Activated CD8-positive, alpha-beta memory T cell treated with anti-CD3 and anti-CD28 coated beads, Interleukin-2, amount 50 U/mL, for 24 hours (primary cell): ENCODE results near the gene MGMT.

Source experiments
- DNase-seq: peaks from one replicate; pipeline ENCODE4 v3.0.0-alpha.2; 2020; ENCODE audit errors: extremely low read depth

Gene MGMT

DNA sequence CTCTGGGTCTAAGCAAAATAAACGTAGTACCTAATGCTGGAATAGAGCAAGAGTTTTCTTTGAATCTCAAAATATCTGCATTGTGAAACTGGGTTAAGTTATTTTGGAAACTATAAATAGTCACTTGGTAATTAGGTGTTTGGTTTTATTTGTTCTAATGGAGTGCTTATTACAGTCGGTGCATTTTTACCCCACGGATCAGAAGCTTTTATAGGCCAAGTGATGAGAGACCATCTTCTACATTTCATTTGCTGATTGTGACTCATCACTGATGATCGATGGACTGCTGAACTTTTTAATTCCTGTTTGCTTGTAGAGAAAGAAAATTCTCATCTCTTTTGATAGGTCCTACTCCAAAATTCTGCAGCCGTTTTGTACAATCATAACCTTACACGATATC, 28.2 kb downstream of the MGMT start:
- no peak for DNase-seq

DNA sequence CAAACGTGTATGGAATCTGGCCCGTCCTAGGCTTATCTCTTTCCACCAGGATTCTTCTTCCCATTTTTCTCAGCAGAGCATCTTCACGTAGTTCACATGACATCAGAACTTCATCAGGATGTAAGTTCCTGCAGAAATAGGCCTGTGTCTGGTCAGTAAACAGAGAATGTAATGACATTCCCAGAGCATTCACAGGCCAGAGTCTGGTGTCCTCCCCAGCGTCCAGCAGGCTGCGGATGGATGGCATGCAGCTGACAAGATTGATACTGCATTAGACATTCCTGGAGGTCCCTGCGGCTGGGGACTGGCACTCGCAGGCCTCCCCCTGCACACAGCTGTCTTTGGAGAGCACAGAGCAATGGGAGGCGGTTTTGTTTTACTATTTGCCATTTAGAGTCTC, 28.7 kb downstream of the MGMT start:
- no peak for DNase-seq

DNA sequence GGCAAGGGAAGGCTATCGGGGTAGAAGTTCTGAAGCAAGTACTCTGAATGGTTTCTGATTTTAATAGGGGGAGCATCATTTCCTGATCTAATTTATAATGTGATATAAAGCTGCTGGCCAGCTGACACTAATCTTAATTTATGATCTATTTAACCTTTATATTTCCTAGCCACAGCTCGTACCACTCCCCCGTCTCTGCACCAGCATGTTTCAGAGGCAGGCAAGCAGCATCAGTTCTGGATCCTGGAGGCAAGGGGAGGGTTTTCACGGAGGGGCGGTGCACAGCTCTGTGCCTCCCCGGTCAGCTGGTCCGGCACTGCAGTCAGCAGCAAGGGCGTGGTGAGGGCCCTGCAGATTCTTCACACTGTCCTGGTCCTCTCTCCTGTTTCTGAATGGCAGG, 30.0 kb downstream of the MGMT start:
- DNase-seq: no peak

DNA sequence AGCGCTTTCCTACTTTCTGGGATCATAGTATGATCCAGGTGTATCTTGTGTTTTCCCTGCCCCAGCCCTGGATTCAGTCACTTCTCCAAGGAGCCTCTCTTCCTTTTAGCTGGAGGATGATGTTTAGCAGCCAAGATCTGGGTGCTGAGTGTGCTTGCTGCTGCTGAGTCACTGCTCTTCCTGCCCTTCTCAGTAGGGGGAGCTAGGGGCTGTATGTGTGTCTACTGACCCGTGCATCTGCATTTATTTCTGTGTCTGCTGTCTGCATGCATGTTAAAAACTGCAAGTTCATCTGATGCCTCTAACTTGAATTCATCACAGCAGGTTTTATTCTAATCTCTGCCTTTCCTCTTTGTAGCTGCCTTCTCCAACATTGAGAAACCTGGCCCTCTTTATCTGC, 31.6 kb downstream of the MGMT start:
- no peak for DNase-seq

DNA sequence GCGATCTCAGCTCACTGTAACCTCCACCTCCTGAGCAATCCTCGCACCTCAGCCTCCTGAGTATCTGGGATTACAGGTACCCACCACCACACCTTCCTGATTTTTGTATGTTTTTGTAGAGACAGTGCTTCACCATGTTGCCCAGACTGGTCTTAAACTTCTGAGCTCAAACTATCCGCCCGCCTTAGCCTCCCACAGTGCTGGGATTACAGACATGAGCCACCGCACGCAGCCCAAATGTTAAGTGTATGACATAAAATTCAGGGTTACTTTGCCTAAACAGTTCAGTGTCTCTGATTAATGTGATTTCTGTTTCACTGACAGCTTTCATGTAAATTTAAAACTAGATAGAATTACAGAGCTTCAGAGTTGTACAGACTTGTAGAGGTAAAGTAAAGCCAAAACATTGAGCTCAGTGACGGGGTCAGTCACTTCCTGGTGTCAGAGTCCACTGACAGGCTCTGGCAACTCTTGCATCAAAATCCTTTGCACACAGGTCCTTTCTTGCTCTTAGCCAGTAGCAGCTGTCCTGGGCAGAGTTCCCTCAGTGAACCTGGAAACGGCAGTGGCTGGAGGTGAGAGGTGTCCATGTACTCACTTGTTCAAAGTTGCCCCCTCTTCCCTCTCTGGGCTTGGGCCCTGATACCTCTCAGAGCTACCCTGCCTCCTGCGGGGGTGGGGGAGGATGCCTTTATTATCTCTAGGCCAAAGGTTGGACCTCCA, 33.7 kb downstream of the MGMT start:
- no peak for DNase-seq

DNA sequence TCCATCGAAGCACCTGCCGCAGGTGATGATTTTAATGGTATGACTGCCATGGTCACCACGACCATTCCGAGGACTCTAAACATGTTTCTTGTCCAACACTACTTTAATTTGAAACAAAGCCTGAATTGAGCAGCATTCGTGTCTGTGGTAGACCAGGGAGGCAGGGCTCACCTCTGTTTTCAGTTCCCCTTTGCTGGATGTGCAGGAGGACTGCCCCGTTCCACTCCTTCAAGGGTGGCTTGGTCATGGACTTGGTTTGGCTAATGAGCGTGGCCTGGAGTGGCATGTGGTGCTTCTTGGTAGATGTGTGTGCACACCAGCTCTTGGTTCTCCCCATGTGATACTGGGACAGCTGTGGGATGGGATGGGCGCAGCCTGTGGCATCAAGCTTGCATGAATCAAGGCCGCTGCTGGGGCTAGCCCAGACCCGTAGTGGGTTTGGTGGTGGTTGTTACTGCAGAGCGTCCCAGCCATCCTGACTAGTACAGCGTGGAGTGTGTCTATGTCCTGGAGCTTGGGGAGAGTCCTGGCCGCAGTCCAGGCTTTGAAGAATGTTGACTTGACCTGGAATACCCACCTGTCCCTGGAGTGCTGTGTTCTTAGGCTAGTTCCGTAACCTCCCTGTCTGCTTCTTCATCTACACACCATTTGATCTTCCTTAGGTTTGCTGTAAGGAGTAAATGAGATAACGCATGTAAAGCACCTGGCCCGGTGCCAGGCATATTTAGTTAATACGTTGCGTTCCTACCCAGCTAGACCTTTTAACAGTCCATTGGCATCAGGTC, 34.8 kb downstream of the MGMT start:
- no peak for DNase-seq

DNA sequence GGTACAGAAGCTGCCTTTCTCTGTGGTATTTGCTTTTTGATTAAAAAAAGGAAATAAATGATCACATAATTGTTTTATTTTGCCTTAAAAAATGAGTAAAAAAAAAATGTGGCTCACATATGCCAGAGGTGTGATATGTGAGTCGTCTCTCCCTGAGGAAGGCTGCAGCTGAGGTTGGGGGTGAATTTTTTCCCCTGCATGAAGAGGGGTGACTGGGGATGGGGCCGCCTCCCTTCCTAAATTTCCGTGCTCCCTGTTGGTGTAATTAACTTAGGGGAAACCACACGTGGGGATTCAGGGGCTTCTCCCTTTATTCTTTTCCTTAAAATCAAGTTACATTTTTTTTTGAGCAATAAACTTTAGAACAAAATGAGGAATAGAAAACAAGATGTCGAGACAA, 35.4 kb downstream of the MGMT start:
- no peak for DNase-seq

DNA sequence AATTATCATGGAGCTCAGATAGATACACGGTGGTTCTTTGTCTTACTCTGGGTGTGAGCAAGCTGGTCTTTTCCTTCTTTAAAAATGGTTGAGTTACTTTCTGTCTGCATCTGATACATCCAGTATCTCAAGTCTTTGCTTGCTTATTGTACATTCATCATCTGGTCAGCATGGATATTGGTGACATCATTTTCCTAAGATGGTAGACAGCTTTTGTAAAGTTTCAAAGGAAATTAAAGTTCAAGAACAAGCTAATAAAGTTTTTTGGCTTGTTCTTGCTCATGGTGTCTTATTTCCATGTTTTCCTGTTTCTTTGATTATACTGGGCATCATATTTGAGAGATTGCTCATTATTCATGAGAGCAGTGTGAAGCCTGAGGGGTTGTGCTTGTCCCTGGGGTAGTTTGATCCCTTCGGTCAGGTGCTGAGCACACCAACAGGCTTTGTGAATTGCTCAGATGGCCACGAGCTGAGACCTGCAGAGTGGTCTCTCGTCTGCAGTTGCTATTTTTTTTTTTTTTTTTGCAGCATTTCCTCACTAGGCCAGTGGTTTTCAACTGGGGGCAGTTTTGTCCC, 38.5 kb downstream of the MGMT start:
- DNase-seq: no peak

DNA sequence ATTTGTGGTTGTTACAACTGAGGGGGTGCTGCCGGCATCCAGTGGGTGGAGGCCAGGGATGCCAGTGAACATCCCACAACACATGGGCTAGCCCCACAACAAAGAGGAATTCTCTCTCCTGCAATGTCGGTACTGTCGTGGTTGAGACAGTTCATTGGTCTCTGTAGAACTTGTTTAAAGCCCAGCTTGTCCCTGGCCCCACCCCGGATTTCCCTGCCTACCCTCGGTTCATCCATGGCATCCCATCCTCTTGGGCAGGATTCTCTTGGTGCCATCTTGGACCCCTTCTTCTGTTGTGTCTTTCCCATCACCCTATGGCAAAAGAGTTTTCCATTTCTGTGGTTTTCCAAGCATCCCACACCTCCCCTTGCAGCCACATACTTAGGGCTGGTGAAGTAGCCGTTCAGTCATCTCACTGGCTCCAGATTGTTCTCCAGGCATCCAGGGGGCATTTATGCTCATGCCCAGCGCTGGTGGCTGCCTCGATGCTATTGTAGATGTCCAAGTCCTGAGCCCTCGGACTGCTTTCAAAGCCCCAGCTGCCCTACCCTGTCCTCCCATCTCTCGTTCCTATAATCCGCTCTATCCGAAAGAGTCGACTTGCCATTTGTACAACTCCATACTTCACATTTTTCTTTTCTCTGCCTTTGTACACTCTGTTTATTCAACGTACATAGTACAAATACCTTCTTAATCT, 39.2 kb downstream of the MGMT start:
- DNase-seq: no peak

DNA sequence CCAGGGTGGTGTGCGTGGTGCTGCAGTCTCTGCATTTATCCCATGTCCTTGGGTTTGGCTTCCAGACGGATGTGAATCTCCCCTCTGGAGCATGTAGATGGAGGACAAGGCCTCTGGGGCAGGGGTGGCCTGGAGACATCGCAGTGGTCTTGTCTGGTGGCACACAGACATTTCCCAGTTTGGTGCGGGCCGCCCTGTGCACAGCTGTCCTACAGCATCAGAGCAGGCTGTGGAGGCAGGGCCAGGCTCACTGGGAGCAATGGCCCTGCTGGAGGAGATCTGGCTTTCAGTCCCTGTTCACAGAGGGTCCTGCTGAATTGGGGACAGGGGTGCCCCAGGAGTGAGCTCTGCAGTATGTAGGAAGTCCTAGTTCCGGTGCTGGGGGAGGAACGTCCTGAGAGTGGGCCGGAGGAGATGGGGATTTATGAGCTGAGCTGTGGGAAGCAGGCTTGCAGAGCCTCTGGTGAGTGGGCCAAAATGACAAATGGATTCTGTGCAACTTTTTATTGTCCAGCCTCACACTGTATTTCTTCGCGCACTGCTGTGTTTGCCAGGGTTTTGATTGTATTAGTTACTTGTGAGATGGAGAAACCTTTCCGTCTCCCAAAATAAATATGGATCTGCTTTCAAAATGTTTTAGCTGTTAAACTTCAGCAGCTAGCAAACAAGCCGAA, 40.3 kb downstream of the MGMT start:
- no peak for DNase-seq

DNA sequence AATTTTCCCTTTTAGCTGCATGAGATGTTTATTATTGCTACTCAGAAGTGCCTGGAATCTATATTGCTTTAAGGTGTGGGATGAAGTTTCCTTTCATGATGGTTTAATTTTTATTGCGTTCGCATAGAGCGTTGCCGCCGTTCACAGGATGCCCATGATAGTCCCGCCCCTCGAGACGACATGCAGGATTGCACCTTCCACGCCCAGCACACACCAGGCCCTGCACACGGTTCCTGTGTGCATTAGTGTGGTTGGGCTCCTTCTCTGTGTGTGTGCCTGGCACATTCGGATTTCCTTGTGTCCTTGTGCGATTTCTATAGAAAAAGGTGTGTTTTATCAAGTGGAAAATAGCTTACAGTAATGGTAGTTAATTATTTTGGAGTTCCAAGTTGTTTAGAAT, 42.1 kb downstream of the MGMT start:
- no peak for DNase-seq

DNA sequence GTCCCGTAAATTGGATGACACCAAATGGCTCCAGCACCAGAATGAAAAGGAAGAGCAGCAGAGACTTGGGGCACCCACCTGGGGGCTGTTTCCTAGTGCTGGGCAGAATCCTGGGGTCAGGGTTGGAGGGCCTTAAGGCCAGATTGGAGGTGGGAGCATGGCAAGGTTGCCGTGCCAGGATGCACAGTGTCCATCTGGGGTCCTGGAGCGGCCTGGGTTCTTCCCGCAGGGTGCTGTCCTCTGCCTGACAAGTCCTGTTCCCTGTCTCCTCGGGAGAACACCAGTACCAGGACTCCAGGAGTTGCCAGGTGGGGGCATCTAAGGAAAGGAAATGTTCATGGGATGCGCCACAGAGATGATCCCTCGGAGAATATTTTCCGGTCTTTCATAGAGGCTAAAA, 42.8 kb downstream of the MGMT start:
- no peak for DNase-seq

DNA sequence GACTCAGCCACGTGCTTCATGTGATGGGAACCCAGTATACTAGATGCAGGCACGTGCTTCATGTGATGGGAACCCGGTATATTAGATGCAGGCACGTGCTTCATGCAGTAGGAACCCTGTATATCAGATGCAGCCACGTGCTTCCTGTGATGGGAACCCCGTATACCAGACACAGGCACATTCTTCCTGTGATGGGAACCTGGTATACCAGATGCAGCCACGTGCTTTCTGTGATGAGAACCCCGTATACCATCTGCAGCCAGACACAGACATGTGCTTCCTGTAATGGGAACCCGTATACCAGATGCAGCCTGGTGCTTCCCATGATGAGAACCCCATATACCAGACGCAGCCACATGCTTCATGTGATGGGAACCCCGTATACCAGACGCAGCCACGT, 44.0 kb downstream of the MGMT start:
- DNase-seq: no peak

DNA sequence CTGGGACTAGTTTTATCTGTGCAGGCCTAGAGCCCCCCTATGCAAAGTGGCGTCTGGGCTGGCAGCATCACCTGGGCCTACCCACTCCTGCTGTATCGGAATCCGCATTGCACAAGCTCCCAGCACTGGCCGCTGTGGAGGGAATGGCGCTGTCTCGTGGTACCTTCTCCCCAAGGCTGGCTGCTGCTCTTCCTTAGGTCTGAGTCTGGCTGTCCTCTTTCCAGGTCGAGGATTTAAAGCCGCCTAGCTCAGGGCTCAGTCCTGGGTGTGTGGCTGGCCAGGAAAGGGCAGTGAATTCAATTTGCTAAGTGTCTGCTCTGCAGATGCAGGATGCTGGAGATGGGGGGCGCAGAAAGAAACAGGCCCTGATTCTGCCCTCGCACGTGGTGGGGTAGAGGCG, 44.7 kb downstream of the MGMT start:
- no peak for DNase-seq

DNA sequence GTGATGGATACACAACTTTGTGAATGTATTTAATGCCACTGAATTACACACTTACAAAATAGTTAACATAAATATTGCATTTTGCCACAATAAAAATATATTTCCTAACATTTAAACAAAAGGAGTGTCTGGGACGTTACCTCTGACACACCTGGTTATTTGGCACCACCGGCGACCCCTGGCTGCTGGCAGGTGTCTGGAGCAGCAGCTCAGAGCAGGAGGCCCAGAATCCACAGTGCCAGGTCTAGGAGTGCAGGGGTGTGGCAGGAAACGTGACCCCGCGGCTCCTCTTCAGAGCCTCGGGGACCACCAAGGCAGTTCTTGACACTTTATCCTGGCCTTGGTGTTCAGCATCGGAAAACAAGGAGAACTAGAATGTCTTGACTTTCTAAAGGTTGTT, 46.3 kb downstream of the MGMT start:
- no peak for DNase-seq

DNA sequence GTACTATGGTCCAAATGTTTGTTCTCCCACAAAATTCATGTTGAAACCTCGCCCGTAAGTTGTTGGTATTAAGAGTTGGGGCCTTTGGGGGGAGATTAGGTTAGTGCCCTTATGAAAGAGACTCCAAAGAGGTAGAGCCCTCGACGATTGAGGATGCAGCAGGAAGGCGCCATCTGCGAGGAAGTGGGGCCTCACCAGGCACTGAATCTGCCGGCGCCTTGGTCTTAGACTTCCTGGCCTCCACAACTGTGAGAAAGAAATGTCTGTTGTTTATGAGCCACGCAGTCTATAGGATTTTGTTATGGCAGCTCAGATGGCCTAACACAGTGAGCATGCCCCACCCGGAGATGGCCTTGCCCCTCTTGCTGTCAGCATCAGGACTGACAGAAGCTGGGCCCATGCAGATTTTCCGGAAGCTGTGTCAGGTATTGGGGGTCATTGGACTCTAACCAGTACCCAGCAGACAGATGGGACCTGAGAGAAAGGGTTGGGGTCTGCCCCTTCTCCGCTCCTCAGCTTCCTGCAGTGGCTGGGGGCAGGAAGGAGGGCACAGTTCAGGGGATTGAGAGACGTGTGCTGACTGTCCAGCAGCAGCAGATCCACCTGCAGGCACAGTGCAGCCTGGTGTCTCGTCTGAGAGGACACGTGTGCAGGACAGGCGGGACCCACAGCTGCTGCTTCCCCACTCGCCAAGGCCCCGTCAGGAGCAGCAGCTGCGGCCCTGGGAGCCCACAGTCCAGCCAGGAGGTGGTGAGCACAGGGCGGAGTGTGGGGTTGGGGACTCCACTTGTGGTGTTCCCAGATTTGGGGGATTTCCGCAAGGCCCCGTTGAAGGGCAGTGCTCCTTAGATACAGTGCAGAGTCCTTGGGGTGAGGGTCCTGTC, 47.8 kb downstream of the MGMT start:
- no peak for DNase-seq

DNA sequence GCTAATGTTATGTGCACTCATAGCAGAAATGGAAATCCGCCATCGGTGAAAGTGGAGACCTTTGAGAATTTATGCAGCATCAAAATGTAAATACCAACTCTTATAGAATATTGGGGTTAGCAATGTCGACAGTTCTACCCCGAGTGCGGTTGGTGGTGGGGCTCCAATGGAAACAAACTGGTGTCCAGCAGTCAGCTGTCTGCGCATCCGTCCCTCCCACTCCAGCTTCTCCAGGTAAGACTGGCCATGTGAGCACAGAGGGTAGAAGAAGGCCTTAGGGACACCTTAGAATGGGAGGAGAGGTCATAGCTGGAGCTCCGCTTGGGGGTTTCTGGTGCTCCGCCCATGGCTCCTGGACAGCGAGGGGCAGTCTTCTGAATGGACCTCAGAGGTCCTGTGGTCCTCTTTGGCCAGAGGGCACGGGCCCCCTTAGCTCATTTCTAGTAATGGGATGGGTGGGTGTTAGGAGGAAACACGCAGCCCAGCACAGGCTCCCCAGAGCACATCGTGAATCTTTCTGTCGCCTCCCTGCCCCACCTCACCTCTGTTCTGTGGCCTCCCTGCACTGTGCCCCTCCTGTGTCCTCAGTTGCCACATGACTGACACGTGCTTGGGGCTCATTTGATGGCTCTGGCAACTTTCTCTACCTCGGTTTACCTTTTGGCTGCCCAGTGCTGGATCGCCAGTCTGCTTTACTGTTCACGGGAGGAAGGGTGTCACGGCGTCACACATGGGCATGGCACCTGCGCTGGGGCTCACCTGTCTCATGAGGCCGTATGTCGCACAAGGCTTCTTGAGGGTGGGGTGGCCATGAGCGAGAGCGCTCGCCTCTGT, 50.0 kb downstream of the MGMT start:
- no peak for DNase-seq

DNA sequence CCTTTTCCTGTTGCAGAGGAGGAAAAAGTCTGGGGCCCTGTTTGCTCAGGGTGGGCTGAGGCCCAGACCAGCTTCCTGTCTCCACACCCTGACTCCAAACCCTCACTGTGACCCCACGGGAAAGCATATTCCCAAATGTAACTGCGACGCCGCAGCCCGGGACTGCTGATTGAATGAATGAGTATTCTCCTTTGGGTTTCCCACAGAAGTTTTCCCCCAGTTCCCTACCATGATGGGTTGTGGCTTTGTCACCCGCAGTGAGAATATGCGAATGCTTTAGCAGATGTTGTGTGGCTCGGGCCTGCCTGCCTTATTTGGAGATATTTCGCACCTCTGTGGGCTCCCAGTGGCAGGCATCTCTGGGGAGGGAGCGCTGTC, 50.6 kb downstream of the MGMT start:
- no peak for DNase-seq

DNA sequence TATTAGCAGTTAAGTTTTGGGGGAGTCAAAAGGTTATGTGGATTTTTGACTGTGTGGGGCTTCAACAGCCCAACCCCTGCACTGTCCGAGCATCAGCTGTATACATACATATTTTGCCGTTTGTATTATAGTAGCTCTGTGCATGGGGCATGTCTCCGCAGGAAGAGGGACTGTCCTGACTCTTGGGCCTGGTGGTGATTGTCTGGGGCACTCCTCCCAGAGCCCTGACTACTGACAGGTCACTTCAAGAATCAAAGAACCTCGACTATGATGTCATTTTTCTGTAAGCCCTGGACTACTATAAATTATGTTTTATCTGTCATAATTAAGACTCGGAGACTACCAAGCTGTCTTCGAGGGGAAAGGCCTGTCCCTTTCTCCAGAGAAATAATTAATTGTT, 51.8 kb downstream of the MGMT start:
- no peak for DNase-seq

DNA sequence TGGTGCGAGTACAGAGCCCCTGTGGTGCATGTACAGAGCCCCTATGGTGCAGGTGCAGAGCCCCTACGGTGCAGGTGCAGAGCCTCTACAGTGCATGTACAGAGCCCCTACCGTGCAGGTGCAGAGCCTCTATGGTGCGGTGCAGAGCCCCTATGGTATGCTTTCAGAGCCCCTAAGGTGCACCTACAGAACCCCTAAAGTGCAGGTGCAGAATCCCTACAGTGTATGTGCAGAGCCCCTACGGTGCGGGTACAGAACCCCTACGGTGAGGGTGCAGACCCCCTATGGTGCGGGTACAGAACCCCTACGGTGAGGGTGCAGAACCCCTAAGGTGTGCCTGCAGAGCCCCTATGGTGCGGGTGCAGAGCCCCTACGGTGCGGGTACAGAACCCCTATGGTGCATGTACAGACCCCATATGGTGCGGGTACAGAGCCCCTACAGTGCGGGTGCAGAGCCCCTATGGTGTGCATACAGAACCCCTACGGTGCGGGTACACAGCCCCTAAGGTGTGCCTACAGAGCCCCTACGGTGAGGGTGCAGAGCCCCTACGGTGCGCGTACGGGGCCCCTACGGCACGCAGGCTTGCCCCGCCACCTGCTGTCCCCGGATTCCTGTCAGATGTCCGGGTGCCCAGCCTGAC, 53.5 kb downstream of the MGMT start:
- DNase-seq: no peak
